Stimulated activated CD4-positive, alpha-beta T cell treated with anti-CD3 and anti-CD28 coated beads, Interleukin-4, amount 100 ng/mL, for 4 hours (primary cell): ENCODE data around the gene CD14.
"Not testable (repeated sequence)": the region's sequence is repeated elsewhere in the genome, so short reads cannot be mapped to it uniquely, and the experiment has no call there.

Experiments used
- DNase-seq, 2 experiments: peaks; one replicate each; pipeline ENCODE4 v3.0.0-alpha.2; 2020

The CD14 gene

DNA sequence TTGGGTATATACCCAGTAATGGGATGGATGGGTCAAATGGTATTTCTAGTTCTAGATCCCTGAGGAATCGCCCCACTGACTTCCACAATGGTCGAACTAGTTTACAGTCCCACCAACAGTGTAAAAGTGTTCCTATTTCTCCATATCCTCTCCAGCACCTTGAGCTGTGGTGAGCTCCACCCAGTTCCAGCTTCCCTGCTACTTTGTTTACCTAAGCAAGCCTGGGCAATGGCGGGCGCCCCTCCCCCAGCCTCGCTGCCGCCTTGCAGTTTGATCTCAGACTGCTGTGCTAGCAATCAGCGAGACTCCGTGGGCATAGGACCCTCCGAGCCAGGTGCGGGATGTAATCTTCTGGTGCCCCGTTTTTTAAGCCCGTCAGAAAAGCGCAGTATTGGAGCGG, 39.9 kb downstream of the CD14 start:
- not testable (repeated sequence) for DNase-seq

DNA sequence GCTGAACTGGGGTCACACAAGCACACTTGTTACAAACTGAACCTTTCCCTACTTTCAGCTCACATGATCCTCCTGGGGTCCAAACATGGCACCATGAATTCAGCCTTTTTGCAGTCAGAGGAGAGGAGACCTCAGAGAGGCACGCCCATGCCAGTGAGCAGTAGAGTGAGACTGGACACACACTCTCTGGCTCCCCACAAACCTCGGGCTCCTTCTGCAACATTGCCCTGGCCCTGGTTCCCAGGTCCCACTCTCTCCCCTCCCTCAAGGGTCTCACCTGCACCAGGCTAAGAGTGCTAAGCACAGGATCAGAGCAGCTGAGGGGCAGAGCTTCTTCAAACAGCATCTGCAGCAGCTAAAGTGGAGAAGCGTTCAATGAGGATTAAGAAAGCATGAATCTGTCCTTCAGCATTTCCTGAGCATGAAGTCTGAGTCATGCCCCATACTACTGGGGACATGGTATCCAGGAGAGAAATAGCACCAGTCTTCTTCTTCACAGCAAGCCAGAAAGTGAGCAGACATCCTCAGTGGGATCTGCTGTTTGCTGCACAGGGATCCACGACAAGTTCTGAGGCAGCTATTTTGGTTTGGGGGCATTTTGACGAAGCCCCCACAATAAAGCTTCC, 41.1 kb downstream of the CD14 start:
- no peak for DNase-seq

DNA sequence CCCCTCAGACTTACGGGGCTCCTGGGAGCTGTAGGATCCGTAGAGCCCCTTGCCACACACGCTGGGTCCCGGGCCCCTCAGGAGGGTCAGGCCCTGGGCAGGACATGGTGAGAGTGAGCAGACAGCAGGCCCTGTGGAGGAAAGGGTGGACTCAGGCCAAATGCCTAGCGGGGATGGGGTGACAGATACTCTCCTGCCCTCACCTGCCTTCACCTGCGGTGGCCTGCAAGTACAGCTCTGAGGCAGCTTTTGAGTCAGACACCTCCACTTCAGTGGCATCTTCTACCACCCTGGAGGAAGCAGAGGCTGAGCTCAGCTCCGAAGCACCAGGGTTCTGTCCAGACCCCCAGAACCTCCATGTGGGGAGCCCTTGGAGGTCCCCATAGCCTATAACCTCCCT, 42.1 kb downstream of the CD14 start:
- no peak for DNase-seq

DNA sequence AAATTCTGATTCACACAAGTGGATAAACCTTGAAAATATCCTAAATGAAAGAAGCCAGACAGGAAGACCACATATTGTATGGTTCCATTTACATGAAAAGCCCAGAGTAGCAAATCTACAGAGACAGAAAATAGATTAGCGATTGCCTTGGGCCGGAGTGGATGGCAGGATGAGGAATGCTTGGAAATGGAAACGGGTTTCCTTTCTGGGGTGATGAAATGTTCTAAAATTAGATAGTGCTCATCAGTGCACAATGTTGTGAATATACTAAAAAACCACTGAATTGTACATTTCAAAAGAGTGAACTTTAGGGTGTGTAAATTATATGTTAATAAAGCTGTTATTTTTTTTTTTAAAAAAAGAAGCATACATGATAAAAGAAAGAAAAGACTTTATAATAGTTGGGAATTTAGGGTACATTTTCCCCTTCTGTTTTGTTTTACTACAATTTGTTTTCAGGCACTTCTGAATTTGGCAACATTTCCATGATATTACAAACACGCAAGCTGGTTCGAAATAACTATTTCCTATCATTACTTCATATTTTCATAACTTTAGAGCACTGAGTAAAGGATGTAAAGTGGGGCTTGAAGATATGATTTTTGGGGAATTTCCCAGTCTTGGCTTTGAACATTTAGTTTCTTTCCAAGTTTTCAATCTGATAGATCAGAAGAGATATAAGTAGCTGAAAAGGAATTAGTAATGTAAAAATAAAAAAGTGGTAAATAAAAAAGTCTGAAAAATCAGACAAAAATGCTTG, 44.5 kb downstream of the CD14 start:
- DNase-seq, result no peak

DNA sequence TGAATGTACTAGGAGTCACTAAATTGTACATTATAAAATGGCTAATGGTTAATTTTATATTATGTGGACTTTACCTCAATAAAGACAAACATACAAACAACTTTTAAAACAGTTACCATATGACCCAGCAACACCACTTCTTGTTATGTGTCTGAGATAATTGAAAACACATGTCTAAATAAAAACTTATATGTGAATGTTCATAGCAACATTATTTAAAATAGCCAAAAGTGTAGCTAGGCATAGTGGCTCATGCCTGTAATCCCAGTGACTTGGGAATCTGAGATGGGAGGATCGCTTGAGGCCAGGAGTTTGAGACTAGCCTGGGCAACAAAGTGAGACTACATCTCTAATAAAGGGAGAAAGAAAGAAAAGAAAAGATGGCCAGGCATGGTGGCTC, 45.5 kb downstream of the CD14 start:
- no peak for DNase-seq
